SJCRH30 (cell line): ENCODE measurements around the gene ERBB4. TPM values are rescaled to one million over a fixed set of nuclear protein-coding genes. Genes with fewer than 3 reads are reported as not detected.

Source experiments
- DNase-seq, 2 experiments: peaks; one replicate each; pipeline ENCODE4 v3.0.0-alpha.2; 2015 to 2020
- H3K27ac ChIP-seq: fragments of 250-450 bp; sonication (Bioruptor Pico); 2 replicates; pipeline ENCODE4 v1.5.1; 2020; ENCODE audit warnings: mild to moderate bottlenecking, moderate library complexity
- H3K27me3 ChIP-seq: fragments of 250-450 bp; sonication (Bioruptor Pico); 2 replicates; pipeline ENCODE4 v1.5.1; 2020; ENCODE audit warnings: mild to moderate bottlenecking, moderate library complexity
- H3K36me3 ChIP-seq: fragments of 250-450 bp; sonication (Bioruptor Pico); 2 replicates; pipeline ENCODE4 v1.5.1; 2020; ENCODE audit warnings: mild to moderate bottlenecking, moderate library complexity
- H3K4me1 ChIP-seq: fragments of 250-450 bp; sonication (Bioruptor Pico); 2 replicates; pipeline ENCODE4 v1.5.1; 2020; ENCODE audit warnings: mild to moderate bottlenecking, moderate library complexity
- H3K4me3 ChIP-seq: fragments of 250-450 bp; sonication (Bioruptor Pico); 2 replicates; pipeline ENCODE4 v1.5.1; 2020; ENCODE audit warnings: mild to moderate bottlenecking, moderate library complexity
- H3K9me3 ChIP-seq: fragments of 250-450 bp; sonication (Bioruptor Pico); replicated peaks from 2 replicates; pipeline ENCODE4 v1.5.1; 2020; ENCODE audit warnings: mild to moderate bottlenecking, moderate library complexity
- total RNA-seq: library from RNA; depleted of rRNA; stranded (reverse); fragments of >200 nt; shearing (Covaris generic); gene quantifications from 2 replicates; pipeline ENCODE4 v1.2.3, GENCODE V29; 2014

The ERBB4 gene
- total RNA-seq, 1 experiment from 2014 or later: 3.0 TPM

GRCh38 chr2:211994806-211995205, 543.8 kb downstream of the ERBB4 start:
- H3K9me3 ChIP-seq: no peaks in the 10 kb centered on the region
- H3K4me1 ChIP-seq: no peaks in the 10 kb centered on the region
- no peak overlapping the region for H3K4me3 ChIP-seq
- no peaks in the 10 kb centered on the region for H3K36me3 ChIP-seq
- H3K27me3 ChIP-seq: no peaks in the 10 kb centered on the region
- no peak for DNase-seq
- no peak overlapping the region for H3K27ac ChIP-seq

DNA sequence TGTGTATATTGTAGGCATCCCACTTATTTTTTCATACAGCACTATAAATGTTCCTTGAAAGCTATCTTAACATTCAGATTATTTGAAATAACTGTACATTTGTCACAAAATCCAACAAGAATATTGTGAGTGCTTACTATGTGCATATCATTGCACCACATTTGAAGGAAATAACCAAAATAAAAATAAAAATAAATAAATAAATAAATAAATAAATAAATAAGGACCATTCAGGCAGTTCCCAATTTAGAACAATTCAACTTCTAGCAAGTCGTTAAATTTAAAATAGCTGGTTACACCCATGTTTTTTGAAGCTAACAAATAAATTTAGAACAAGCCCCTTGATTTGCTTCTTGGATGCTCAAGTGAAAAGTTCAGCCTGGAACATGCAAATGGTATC, 548.3 kb downstream of the ERBB4 start:
- Histone ChIP-seq H3K36me3 (no peaks in the 10 kb centered on the region), H3K4me1 (no peaks in the 10 kb centered on the region), H3K27me3 (no peaks in the 10 kb centered on the region), H3K27ac (no peak overlapping the region), H3K4me3 (no peak overlapping the region), H3K9me3 (no peaks in the 10 kb centered on the region)
- no peak for DNase-seq

- no peaks in the 10 kb centered on the region for H3K27me3 ChIP-seq
- H3K4me3 ChIP-seq: no peak overlapping the region
- DNase-seq: no peak
- no peaks in the 10 kb centered on the region for H3K4me1 ChIP-seq
- H3K9me3 ChIP-seq: no peaks in the 10 kb centered on the region
- H3K36me3 ChIP-seq: no peaks in the 10 kb centered on the region
- H3K27ac ChIP-seq: no peak overlapping the region
These were observed 552.3 kb downstream of the ERBB4 start for GRCh38 chr2:211986313-211986712.

DNA sequence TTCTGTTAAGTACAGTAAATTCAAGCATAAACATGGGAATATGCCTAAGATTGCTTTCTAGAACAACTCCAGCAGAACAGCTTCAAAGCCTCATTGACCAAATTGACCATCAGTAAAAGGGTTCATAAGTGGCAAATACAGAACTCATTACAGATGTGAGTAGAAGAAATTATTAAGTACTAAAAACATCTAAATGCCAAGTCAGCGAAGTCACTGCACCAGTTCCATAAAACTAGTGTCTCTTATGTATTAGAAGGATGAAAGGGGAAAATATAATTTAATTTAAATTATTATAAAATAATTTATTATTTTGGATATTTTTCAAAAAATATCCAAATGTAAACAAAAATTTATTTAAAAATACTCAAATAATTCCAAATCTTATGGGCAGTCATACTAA, 553.2 kb downstream of the ERBB4 start:
- DNase-seq: no peak
- no peaks in the 10 kb centered on the region for H3K36me3 ChIP-seq
- H3K4me1 ChIP-seq: no peaks in the 10 kb centered on the region
- H3K27ac ChIP-seq: no peak overlapping the region
- H3K9me3 ChIP-seq: no peaks in the 10 kb centered on the region
- no peak overlapping the region for H3K4me3 ChIP-seq
- H3K27me3 ChIP-seq: no peaks in the 10 kb centered on the region

DNA sequence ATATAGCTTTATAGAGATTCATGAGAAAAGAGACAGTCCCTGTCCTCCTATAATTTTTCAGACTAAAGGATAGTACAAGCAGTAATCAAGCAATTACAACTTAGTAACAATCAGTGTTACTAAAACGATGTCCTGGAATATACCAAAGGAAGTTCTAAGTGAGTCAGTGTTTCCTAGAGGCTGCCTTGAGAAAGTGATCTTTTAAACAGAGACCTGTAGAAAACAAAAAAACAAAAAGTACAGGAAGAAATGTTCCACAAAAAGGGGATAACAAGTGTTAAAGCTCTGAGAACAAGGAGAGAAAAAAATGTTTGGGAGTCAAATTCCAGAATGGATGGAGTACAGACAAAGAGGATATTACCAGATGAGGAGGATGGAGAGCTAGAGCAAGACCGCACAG, 556.4 kb downstream of the ERBB4 start:
- Histone ChIP-seq H3K36me3 (no peaks in the 10 kb centered on the region), H3K27ac (no peak overlapping the region), H3K4me3 (no peak overlapping the region), H3K27me3 (no peaks in the 10 kb centered on the region), H3K9me3 (no peaks in the 10 kb centered on the region), H3K4me1 (no peaks in the 10 kb centered on the region)
- no peak for DNase-seq

- no peaks in the 10 kb centered on the region for H3K36me3 ChIP-seq
- no peaks in the 10 kb centered on the region for H3K9me3 ChIP-seq
- H3K27me3 ChIP-seq: no peaks in the 10 kb centered on the region
- no peak overlapping the region for H3K27ac ChIP-seq
- no peaks in the 10 kb centered on the region for H3K4me1 ChIP-seq
- H3K4me3 ChIP-seq: no peak overlapping the region
- peak in 1 of 2 experiments; percentile 5 for DNase-seq
These were observed 557.2 kb downstream of the ERBB4 start for GRCh38 chr2:211981451-211981850.

GRCh38 chr2:211976076-211976475, 562.5 kb downstream of the ERBB4 start:
- Histone ChIP-seq H3K4me3 (no peak overlapping the region), H3K9me3 (no peaks in the 10 kb centered on the region), H3K36me3 (no peaks in the 10 kb centered on the region)

GRCh38 chr2:211967234-211967633, 571.4 kb downstream of the ERBB4 start:
- H3K27me3 ChIP-seq: no peaks in the 10 kb centered on the region; the same call in 1 of the 2 replicates
- no peak for DNase-seq
- no peaks in the 10 kb centered on the region for H3K9me3 ChIP-seq
- no peaks in the 10 kb centered on the region for H3K4me1 ChIP-seq
- no peaks in the 10 kb centered on the region for H3K36me3 ChIP-seq
- no peak overlapping the region for H3K27ac ChIP-seq
- H3K4me3 ChIP-seq: no peak overlapping the region

More at GRCh38 chr2:211976076-211976475, 562.5 kb downstream of the ERBB4 start:
- H3K27me3 ChIP-seq: no peaks in the 10 kb centered on the region
- H3K27ac ChIP-seq: no peak overlapping the region
- no peak for DNase-seq
- H3K4me1 ChIP-seq: no peaks in the 10 kb centered on the region

DNA sequence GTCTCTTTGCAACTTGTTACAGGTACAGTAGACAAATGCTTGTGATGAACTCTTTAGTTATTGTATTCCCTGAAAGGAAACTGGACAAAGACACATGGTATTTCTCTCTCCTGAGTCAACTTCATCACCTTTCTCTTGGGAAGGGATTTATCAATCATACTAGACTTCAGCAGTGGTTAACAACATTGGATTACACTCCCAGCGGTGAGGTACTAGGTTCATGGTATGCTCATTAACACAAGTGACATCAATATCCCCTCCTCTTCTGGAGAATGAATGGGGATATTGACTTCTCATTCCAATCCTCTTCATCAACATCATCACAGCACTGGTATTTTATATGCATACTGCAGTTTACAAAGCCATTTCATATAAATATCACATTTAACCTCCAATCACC, 574.6 kb downstream of the ERBB4 start:
- Histone ChIP-seq H3K27me3 (no peaks in the 10 kb centered on the region; the same call in 1 of the 2 replicates), H3K4me3 (no peak overlapping the region), H3K27ac (no peak overlapping the region), H3K9me3 (no peaks in the 10 kb centered on the region), H3K4me1 (no peaks in the 10 kb centered on the region), H3K36me3 (no peaks in the 10 kb centered on the region)
- DNase-seq: no peak

DNA sequence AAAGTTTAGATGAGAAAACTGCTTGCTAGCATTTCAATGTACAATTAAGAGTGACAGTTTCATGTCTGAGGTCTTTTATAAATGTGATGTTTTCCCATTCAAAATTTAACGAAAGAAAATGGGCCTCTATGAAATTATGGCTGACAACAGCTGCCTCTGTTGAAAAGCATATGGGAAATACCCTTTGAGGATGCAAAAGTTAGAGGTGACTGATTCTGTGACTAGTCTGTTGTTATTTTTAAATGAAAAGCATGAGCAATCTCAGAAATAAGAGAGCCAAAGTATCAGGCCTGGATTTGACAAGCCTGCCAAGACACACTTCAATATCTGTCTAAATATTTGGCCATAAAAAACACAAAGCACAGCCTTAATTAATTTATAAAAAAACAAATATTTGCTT, 580.8 kb downstream of the ERBB4 start:
- no peaks in the 10 kb centered on the region for H3K4me1 ChIP-seq
- no peaks in the 10 kb centered on the region for H3K36me3 ChIP-seq
- no peaks in the 10 kb centered on the region for H3K27me3 ChIP-seq
- no peak for DNase-seq
- H3K27ac ChIP-seq: no peak overlapping the region
- H3K4me3 ChIP-seq: no peak overlapping the region
- no peaks in the 10 kb centered on the region for H3K9me3 ChIP-seq

DNA sequence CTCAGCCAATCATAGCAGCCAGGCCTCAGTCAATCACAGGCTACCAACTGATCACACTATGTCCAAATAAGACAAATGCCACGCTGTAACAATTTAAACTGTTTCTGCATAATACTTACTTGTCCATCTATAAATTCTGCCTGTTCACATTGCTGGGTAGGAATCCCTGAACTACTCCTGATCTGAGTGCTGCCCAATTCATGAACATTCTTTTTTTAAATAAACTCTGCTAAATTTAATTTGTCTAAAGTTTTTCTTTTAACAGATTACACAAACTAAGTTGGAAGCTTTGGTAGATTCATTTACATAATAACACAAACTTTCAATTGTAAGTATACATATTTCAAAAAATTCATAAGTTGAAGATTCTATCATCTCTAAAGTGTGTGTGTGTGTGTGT, 583.0 kb downstream of the ERBB4 start:
- no peak for DNase-seq
- H3K4me3 ChIP-seq: no peak overlapping the region
- no peak overlapping the region for H3K27ac ChIP-seq
- no peaks in the 10 kb centered on the region for H3K9me3 ChIP-seq
- H3K4me1 ChIP-seq: no peaks in the 10 kb centered on the region
- no peaks in the 10 kb centered on the region for H3K36me3 ChIP-seq
- no peaks in the 10 kb centered on the region for H3K27me3 ChIP-seq

DNA sequence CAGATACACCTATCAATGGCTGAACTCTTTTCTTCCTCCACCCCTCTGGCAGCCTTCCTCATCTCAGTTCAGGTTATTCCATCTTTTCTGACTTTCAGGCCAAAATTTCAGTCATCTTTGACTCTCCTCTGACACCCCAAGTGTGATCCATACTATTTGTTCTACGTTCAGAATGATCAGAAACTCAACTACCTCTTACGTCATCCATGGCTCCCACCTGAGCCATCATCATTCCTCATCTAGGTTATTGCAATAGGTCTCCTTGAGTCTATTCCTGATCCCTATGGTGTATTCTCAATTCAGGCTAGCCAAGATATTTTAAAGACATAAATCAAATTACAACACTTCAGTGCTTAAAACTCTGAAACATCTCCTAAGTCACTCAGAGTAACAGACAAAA, 589.7 kb downstream of the ERBB4 start:
- Histone ChIP-seq H3K4me3 (no peak overlapping the region), H3K27me3 (no peaks in the 10 kb centered on the region), H3K9me3 (no peaks in the 10 kb centered on the region), H3K4me1 (no peaks in the 10 kb centered on the region), H3K36me3 (no peaks in the 10 kb centered on the region), H3K27ac (no peak overlapping the region)
- DNase-seq: no peak

GRCh38 chr2:211946960-211947359, 591.6 kb downstream of the ERBB4 start:
- Histone ChIP-seq H3K36me3 (no peaks in the 10 kb centered on the region), H3K4me1 (no peaks in the 10 kb centered on the region), H3K4me3 (no peak overlapping the region), H3K9me3 (no peaks in the 10 kb centered on the region), H3K27ac (no peak overlapping the region), H3K27me3 (no peaks in the 10 kb centered on the region)
- DNase-seq: no peak

DNA sequence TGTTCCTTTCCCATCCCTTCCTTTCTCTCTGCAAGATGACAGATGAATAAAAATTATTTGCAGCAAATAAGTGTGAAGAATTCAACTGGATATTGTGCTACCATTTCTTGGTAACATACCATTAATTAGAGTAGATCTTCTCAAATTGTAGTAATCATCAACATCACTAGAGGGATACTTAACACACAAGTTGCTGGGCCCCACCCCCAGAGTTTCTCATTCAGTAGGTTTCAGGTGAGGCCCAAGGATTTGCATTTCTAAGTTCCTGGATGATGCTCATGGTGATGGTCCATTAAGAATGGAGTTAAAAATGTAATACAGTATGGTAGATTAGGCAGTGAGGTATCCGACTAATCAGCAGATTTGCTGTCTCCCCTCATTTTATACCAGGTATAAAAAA, 594.0 kb downstream of the ERBB4 start:
- no peak for DNase-seq
- H3K4me1 ChIP-seq: no peaks in the 10 kb centered on the region
- H3K36me3 ChIP-seq: no peaks in the 10 kb centered on the region
- no peak overlapping the region for H3K27ac ChIP-seq
- H3K4me3 ChIP-seq: no peak overlapping the region
- H3K9me3 ChIP-seq: no peaks in the 10 kb centered on the region
- H3K27me3 ChIP-seq: no peaks in the 10 kb centered on the region

DNA sequence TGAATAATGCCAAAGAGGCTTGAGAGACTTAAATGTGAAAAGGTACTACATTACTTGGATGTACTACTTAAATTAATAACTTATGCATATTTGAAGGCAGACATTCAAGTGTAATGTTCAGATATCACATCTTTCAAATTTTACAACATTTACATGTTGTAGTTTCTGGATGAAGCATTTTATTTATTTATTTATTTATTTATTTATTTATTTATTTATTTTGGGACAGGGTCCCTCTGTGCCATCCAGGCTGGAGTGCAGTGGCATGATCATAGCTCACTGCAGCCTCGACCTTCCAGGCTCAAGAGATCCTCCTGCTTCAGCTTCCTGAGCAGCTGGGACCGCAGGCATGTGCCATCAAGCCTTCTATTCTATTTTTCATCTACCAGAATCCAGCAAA, 596.4 kb downstream of the ERBB4 start:
- no peaks in the 10 kb centered on the region for H3K36me3 ChIP-seq
- H3K27me3 ChIP-seq: no peaks in the 10 kb centered on the region
- no peak overlapping the region for H3K4me3 ChIP-seq
- no peaks in the 10 kb centered on the region for H3K4me1 ChIP-seq
- no peak overlapping the region for H3K27ac ChIP-seq
- DNase-seq: no peak
- no peaks in the 10 kb centered on the region for H3K9me3 ChIP-seq

- H3K27me3 ChIP-seq: no peaks in the 10 kb centered on the region
- H3K27ac ChIP-seq: no peak overlapping the region
- no peak overlapping the region for H3K4me3 ChIP-seq
- no peaks in the 10 kb centered on the region for H3K9me3 ChIP-seq
- no peaks in the 10 kb centered on the region for H3K36me3 ChIP-seq
- peak in 1 of 2 experiments; percentile 14 for DNase-seq
- no peaks in the 10 kb centered on the region for H3K4me1 ChIP-seq
These were observed 597.3 kb downstream of the ERBB4 start for GRCh38 chr2:211941216-211941747.
